ENCODE results near the gene LEKR1.

DNA sequence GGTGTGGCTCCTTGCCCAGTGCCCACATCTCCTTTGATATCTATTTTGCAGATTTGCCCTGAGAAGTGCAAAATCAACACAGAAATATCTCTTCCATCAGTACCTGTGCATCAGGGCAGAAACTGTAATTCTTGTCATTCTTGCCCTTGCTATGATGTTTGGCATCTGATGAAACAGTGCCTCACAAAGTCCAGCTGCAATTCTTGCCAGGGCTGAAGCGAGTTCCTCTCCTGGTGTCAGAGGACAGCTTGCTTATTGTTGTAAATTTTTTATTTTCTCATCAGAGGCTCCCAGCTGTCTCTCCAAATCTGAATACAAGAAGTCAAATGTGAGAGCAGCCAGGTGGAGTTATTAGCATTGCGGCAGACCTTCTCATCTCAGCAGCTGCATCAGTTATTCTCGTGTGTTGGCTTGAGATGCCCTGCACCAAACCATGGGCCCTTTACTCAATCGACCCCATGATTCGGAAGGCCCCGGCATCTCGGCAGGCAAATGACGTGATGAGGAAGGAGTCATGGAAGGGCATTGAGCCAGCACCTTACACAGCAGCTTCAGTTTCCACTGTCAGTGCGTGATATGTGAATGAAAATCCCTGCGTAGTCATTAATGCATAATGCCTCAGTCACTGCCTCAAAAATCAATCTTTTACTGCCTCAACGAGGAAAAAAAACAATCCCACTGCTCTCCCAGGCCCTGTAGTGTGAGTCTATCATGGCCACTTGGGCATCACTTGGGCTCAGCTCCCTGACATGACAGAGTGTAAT is 240.4 kb downstream of the LEKR1 start:
- TF ChIP-seq, protein P1, sequence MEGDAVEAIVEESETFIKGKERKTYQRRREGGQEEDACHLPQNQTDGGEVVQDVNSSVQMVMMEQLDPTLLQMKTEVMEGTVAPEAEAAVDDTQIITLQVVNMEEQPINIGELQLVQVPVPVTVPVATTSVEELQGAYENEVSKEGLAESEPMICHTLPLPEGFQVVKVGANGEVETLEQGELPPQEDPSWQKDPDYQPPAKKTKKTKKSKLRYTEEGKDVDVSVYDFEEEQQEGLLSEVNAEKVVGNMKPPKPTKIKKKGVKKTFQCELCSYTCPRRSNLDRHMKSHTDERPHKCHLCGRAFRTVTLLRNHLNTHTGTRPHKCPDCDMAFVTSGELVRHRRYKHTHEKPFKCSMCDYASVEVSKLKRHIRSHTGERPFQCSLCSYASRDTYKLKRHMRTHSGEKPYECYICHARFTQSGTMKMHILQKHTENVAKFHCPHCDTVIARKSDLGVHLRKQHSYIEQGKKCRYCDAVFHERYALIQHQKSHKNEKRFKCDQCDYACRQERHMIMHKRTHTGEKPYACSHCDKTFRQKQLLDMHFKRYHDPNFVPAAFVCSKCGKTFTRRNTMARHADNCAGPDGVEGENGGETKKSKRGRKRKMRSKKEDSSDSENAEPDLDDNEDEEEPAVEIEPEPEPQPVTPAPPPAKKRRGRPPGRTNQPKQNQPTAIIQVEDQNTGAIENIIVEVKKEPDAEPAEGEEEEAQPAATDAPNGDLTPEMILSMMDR (IDR thresholded peaks at IDR 0.05), result no peak
- no peak for TF ChIP-seq POLR2A (IDR thresholded peaks at IDR 0.05)

All from testis (tissue), 2 donors.